HepG2 (cell line): ENCODE results near the gene STK24.

Experiments
- CTCF ChIP-seq: sonication (generic); formaldehyde crosslinking; IDR thresholded peaks from 2 replicates; pipeline ENCODE4 v1.5.0; 2020; ENCODE audit warnings: mild to moderate bottlenecking, missing genetic modification reagents, moderate library complexity
- DR1 ChIP-seq: sonication (generic); formaldehyde crosslinking; IDR thresholded peaks from 2 replicates; pipeline ENCODE4 v1.8.0; 2021; ENCODE audit warnings: mild to moderate bottlenecking, missing genetic modification reagents, inconsistent platforms
- MAFK ChIP-seq, 2 experiments: IDR thresholded peaks in 1 of 2; conservative IDR thresholded peaks in 1 of 2; 2 replicates each; pipeline ENCODE4 v1.6.1; 2011; ENCODE audit warnings: improper control_type of control experiment in 2 of 2, low read length in 2 of 2
- NFE2L2 ChIP-seq: fragments of 150-350 bp; IDR thresholded peaks from 2 replicates; pipeline ENCODE4 v1.6.1; 2014; ENCODE audit warnings: low read length
- POLR2A ChIP-seq, 2 experiments: IDR thresholded peaks; 2 replicates each; pipeline ENCODE4 v1.6.1; 2011; ENCODE audit warnings: low read depth in 2 of 2, low read length in 2 of 2, mild to moderate bottlenecking in 1 of 2, moderate library complexity in 1 of 2; ENCODE audit not compliant: insufficient read depth in 1 of 2
- SALL2 ChIP-seq: sonication (generic); formaldehyde crosslinking; IDR thresholded peaks from 2 replicates; pipeline ENCODE4 v1.8.1; 2023; ENCODE audit warnings: mild to moderate bottlenecking, missing genetic modification reagents, inconsistent platforms
- SRSF1 ChIP-seq: fragments of 200-400 bp; formaldehyde crosslinking; optimal IDR thresholded peaks from 2 replicates; pipeline ENCODE3; 2017; ENCODE audit warnings: mild to moderate bottlenecking, low read depth, low read length, moderate library complexity
- TCF7 ChIP-seq: sonication (generic); IDR thresholded peaks from 2 replicates; pipeline ENCODE4 v1.6.1; 2016; ENCODE audit warnings: antibody characterized with exemption, low read depth
- ZBTB14 ChIP-seq: sonication (generic); formaldehyde crosslinking; IDR thresholded peaks from 2 replicates; pipeline ENCODE4 v1.4.0; 2020; ENCODE audit warnings: missing genetic modification reagents

GRCh38 chr13:98524391-98524790, 52.5 kb downstream of the STK24 start:
- TF ChIP-seq SALL2 (CRISPR knock-in tag) (no peak), SRSF1 (no peak), POLR2A (IDR thresholded peaks at IDR 0.05; ENCODE audit: insufficient read depth in 1 of 2, low read depth in 2 of 2, low read length in 2 of 2) (no peak), TCF7 (no peak), ZBTB14 (no peak), DR1 (no peak), NFE2L2 (no peak), MAFK (conservative IDR thresholded peaks at IDR 0.05 in 1 of 2, IDR thresholded peaks at IDR 0.05 in 1 of 2; ENCODE audit: low read length in 2 of 2) (no peak), CTCF (CRISPR knock-in tag) (no peak)
